GM19043 (cell line): ENCODE results near the gene UAP1L1.
A peak's percentile ranks its signal among the peaks of the same experiment; 100 is the strongest.

Source experiments
- ATAC-seq: cut with Tn5 transposase; IDR thresholded peaks from one replicate; pipeline ENCODE4 v1.9.1; 2021; ENCODE audit warnings: low read depth; ENCODE audit not compliant: unreplicated experiment

Gene UAP1L1

DNA sequence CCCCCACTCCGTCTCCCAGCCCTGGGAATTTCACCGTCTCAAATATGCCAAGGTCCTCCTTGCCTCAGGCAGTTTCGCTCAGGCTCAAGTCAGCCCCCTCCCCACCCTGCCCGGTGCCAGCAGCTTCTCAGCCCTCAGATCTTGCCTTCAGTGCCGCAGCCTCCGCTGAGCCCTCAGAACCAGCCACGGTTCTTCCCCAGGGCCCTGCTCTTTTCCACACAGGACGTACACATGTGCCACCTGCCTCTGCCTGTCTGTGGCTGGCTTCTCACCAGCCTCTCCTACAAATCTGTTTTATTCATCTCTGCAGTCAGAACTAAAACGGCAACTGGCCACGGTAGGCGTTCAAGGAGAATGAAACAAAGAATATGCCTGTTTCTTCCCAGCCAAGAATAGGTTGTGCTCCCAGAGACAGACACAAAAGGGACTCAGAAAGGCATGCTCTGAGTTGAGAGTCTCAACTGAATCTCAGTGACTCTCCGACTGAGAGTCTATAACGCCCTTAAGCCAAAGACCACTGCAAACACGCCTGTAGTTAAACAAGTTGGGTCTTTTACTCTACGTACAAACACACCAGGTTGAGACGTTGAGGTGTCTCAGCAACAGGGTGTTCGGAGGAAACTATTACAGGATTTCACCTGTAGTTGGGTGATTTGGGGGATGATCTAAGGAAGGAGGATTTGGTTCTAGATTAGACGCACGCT lies 51.0 kb downstream of the UAP1L1 start:
- ATAC-seq: no peak

DNA sequence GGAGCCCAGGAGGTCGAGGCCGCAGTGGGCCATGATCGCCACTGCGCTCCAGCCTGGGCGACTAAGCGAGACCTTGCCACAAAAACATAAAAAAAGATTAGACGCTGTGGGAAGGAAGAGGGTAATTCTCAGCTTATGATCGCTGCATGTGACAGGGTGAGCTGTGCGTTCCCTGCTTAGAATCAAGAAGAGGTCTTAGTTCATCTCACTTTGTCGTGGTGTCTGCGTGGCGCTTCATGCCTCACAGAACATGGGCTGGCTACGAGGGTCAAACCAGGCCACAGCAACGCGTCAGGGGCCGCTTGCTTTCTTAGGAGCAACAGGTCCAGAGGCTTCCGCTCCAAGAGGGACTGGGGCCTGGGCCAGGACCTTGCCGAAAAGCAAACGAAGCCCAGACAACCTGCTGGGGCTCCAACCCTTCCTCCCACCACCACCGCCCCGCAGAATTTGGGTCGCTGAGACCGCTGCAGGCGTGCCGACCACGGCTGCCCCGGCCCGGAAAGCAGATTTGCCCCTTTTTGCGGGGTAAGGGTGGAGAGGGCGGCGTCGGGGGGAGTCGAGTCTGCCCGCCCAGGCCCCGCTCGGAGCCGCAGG lies 51.6 kb downstream of the UAP1L1 start:
- no peak for ATAC-seq

DNA sequence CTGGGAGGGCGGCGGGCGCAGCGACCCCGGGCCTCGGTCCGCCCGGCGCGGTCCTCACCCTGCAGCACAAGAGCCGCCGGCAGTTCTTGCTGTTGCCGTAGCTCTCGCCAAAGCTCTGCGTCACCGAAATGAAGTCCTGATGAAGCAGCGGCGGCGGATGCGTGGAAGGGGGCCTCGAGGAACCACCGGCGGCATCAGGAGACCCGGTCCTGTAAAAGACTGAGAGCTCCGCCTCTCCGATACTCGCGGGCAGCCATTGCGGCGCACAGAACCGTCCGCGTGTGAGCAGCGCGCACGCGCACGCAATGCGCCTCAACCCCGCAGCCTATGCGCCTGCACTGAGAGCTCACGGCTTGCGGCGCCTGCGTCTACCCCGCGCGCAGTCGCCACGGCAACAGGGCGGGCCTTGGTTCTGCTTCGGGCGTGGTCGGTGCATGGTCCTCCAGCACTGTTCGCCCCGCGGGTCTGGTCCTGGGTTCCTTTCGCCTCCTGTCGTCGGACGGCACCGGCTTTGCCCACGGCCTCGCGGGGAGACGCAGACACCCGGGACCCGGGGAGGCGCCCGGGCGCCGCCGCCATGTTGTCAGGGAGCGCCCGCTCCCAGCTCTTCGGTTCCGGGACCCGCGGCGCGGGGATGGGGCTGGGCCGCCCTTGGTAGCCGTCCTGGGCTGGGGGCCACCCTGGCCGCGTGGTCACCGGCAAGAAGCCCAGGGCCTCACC lies 52.3 kb downstream of the UAP1L1 start:
- ATAC-seq: peak; percentile 83

DNA sequence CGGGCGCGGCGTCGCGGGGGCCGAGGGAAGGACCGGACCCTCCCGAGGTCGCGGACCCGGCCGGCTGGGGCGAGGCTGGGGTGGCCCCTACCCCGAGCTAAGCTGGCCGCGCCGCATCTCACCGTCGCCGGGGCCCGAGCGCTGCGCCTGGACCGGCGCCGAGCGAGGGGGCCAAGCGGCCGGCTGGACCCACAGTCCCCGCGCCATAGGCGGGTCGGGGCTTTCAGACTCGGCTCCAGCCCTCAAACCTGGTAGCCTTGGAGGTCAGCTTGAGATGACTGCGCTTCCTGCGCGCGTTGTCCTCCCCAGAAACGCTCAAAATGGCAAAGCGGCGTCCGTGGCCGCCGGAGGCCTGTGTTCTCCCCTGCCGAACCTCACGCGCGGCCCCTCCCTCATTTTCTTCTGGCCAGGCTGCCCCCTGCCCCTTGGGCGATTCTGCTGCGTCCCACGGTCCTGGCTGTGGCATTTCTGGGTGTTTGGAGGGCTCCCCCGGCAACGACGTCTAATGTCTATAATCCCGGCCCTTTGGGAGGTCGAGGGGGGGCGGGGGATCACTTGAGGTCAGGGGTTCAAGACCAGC lies 52.9 kb downstream of the UAP1L1 start:
- ATAC-seq: no peak
